ENCODE results near the gene LYZL4.

DNA sequence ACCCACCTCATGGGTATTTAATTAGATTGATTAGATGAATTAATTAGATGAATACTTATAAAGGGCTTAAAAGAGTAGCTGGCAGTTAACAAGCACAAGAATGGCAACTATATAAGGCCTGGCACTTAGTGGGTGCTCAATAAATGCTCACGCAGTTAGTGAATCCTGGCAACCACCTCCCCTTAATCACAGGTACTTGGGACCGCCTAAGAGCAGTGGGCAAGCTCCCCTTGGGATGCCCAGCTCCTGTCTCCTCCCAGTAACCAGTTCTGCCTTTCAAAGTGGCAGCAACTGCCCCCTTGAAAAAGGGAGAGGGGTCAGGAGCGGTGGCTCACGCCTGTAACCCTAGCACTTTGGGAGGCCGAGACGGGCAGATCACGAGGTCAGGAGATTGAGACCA lies 4.6 kb downstream of the LYZL4 start:
- TF ChIP-seq, protein P1, sequence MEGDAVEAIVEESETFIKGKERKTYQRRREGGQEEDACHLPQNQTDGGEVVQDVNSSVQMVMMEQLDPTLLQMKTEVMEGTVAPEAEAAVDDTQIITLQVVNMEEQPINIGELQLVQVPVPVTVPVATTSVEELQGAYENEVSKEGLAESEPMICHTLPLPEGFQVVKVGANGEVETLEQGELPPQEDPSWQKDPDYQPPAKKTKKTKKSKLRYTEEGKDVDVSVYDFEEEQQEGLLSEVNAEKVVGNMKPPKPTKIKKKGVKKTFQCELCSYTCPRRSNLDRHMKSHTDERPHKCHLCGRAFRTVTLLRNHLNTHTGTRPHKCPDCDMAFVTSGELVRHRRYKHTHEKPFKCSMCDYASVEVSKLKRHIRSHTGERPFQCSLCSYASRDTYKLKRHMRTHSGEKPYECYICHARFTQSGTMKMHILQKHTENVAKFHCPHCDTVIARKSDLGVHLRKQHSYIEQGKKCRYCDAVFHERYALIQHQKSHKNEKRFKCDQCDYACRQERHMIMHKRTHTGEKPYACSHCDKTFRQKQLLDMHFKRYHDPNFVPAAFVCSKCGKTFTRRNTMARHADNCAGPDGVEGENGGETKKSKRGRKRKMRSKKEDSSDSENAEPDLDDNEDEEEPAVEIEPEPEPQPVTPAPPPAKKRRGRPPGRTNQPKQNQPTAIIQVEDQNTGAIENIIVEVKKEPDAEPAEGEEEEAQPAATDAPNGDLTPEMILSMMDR (IDR thresholded peaks at IDR 0.05) = no peak
- TF ChIP-seq POLR2A (IDR thresholded peaks at IDR 0.05) = no peak

Measured in vagina (tissue), 2 donors.